DMS 273 treated with DMSO at 0.1 percent for 48 hours (cell line): ENCODE data around the gene DPP6.

Experiments
- DNase-seq: peaks from one replicate; lab custom pipeline; 2025; lab: John Stamatoyannopoulos, UW

DPP6 gene

DNA sequence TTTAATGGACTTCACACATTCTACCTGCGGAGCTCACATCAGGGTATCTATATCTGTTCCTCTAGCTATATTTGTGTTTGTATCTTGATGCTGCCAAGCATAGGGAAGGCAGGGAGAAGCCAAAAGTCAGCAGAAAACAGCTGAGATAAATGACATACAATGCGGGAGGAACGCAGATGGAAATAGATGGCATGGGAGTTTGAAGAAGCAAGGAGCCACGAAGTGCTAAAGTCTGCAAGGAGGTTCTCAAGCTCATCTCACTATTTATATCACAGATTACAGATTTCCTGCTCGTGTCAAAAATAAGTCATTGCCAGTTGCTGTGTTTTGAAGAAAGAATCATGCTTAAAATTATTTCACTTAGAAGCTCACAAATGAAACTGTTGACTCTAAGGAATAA is 180.5 kb downstream of the DPP6 start:
- no peak for DNase-seq

DNA sequence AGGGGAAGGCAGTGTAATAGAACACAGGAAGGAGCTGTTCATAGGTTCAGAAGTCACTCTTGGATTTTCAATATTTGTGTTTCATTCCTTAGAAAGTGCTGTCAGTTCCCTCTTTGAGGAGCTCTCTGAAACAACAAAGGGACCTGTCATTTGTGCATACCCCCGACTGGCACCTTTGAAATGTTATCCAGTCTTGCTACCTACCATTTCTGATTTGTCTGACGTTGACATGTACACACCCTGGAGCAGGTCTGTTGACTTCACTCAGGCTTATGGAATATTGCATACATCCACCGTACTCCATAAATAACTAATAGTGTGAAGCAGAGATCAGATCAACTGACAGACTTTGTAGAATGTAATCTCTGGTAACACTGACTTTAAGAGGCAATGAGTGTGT is 189.8 kb downstream of the DPP6 start:
- no peak for DNase-seq

DNA sequence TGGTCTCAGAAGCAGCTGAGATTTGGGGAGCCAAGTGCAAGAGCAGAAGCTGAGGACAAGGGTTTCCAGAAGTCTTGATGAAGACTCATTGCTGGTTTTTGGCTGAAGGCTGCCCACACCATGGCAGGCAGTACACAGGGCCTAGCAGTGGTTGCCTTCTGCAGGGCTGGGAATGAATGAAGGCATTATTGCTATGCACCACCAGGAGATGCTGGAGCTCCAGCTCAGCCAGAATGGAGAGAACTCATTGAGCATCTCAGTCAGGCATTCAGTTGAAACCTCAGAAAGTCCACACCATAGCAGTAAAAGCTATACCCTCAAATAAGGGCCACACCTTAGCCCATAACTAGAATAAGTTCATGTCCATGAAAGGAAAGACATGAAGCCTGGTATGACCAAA is 190.5 kb downstream of the DPP6 start:
- no peak for DNase-seq

DNA sequence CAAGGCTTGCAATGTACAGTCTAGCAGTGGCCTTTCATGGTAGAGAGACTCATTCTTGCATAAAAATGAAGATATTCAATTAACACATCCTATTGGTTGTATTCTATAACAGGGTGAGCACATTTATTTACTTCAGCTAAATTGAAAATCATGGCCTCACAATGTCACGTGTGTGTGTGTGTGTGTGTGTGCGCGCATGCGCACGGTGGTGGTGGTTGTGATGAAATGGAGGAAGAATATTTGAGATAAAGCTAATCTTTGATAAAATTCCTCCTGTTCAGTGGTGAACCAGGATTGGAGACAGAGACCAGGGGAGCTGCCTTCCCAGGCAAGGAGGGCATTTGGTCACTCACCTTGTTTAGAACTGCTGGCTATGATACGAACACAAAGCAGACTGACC is 199.8 kb downstream of the DPP6 start:
- DNase-seq = no peak

DNA sequence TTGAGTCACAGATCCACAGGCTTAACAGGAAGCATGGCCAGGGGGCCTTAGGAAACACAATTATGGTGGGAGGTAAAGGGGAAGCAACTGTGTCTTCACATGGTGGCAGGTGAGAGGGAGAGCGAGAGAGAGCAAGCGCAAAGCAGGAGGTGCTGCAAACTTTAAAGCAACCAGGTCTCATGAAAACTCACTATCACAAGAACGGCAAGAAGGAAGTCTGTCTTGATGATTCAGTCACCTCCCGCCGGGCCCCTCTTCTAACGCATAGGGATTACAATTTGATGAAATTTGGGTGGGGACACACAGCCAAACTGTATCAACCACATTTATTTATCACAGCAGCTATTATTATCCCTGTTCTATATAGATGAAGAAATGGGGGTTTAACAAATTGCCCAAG is 201.6 kb downstream of the DPP6 start:
- no peak for DNase-seq

DNA sequence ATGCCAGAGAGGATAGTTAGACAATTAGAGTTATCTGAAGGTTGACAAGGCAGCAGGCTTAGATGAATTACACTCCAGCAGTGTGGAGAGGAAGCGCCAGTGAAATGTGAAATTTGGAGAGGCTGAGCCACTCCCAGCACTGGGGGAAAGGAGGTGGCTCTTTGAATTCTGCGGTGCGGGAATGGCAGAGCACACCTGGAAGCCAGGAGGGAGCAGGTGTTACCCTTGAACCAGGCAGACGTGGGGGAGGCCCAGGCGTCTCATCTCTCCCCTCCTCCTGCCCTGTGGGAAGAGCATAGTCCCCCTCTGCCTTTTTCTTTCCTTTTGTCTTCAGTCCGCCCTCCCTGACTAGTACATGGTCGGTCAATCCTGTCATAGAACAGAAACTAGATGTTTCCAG is 203.1 kb downstream of the DPP6 start:
- DNase-seq = no peak

DNA sequence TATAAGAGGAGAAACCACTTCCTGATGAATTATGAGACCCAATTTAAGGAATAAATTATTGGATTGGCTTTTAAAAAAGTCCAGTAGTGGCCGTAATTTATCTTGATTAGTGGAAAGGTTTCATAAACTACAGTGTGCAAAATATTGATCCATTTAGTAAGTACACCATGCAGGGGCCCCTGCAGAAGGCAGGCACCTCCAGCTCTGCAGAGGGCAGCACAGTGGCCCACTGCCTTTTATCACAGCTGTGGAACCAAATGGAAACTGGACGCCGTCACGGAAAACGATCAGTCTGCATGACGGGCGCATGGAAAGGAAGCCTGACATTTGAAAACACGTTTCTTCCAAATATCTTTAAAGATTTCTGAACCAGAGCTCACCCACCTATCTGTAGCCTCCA is 204.0 kb downstream of the DPP6 start:
- no peak for DNase-seq

DNA sequence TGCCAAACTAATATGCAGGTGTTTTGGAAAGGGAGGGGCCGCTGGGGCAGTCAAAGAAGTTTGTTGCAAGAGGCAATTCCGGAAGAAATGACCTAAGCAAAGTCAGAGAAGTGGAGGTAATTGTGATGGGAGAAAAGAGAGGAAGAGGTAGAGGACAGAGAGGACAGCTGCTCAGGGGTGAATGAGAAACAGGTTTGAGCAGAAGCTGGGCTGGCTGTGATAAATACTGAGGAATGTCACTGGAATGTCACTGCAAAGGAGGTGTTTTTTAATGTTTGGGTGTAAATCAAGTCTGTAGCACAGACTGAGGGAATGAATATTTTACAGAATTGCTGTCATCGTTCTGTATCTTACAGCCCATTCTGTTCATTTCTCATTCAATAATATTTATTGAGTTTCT is 207.2 kb downstream of the DPP6 start:
- DNase-seq = no peak

DNA sequence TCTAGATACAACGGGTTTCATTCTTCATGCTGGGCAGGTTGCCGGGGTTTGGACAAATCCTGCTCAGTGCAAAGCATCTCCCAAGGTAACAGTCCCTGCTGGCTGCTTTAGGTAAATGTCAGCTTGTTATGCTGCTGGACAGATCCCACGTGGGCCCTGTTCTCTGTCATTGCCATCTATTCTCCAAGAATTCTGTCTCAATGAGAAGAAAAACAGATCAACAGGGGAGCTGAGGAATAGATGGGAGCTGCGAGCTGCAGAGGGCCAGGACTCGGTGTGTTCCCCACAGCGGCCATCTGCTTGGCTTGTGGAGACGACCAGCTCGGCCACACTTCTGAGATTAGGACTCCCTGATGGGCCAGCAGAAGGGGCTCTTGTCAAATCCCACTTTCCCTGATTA is 235.2 kb downstream of the DPP6 start:
- DNase-seq = no peak

DNA sequence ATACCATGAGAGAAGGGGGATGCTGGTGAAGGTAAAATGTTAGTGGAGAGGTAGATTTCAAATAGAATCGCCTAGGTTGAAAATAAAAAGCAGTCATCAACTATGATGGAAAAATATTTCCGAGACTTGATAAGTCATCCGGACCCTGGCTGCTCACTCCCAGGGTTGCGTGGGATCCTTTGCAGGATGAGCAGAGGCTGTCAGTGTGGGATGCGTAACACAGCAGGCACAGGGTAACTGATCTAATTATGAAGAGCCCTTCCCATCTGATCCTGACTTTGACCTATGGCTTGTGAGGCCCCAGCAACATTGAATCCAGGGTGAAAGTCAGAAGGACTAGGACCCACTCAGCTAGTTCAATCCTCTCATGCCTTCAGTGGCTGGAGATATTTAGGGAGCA is 236.9 kb downstream of the DPP6 start:
- DNase-seq = no peak

DNA sequence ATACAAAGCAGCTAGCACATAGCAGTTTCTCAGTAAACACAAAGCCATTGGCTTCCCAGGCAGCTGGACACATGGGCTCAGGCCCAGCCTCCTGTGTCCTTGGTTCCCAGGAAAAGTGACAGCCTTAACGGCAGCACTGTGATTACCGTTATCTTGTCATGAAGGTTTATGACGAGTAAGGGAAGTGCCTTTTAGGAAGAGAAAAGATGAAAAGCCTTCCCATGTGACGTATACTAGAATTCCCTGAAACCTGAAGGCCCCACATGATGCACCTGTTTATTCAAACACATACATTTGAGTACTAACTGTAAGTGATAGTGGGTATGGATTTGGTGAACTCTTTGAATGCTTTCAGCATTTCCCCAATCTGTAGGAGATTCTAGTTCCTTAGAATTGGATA is 244.2 kb downstream of the DPP6 start:
- no peak for DNase-seq

DNA sequence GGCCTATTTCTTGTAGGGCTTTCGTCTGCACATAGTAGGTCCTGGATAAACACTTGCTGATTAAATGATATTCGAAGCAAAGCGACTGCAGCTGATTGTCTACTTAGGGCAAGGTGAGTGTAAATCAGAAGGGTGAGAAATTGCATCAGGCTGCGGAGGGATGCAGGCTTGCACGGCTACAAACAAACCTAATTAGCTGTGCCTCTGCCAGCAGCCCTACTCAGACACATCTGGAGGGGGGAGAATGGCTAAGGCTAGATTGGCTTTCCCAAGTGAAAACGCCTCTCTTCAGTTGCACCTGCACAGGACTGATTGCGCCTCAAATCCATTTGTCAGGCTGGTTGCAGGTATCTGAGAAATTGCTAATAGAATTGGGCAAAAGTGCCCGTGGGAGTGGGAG is 247.5 kb downstream of the DPP6 start:
- DNase-seq = no peak

DNA sequence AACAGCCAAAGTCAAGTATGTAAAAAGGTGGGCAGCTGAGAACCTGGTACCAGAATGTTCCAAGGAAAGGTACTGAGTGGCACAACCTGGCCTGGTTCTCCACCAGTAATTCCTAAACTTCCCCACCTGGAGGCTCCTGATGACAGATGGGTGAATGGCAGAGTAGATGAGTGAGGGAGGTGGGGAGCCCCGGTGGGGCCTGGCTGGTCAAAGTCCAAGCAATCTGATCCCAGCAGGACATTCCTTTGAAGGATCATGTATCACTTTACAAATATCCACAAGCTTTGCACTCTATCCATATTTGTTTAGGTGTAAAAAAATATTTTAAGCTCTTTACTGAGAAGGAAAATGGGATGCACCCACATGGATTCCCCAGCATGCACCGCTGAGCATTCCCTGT is 250.2 kb downstream of the DPP6 start:
- no peak for DNase-seq

DNA sequence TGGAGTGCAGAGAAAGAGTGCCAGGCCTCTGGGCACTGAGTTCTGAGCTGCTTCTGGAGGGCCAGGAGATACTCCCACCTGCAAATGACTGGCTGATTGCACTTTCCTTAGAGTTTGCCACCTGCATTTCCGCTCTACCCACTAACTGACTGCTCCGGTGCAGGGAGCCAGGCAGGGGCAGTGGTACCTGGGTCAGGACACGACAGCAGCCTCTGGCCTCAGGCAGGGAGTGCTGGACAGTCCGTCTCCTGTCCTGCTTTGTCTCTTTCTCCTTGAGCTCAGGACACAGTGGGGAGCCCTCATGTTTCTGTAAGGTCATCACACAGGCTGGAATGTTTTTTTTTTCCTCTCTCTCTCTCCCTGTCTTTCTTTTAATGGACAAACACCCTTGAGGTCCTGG is 252.0 kb downstream of the DPP6 start:
- no peak for DNase-seq

DNA sequence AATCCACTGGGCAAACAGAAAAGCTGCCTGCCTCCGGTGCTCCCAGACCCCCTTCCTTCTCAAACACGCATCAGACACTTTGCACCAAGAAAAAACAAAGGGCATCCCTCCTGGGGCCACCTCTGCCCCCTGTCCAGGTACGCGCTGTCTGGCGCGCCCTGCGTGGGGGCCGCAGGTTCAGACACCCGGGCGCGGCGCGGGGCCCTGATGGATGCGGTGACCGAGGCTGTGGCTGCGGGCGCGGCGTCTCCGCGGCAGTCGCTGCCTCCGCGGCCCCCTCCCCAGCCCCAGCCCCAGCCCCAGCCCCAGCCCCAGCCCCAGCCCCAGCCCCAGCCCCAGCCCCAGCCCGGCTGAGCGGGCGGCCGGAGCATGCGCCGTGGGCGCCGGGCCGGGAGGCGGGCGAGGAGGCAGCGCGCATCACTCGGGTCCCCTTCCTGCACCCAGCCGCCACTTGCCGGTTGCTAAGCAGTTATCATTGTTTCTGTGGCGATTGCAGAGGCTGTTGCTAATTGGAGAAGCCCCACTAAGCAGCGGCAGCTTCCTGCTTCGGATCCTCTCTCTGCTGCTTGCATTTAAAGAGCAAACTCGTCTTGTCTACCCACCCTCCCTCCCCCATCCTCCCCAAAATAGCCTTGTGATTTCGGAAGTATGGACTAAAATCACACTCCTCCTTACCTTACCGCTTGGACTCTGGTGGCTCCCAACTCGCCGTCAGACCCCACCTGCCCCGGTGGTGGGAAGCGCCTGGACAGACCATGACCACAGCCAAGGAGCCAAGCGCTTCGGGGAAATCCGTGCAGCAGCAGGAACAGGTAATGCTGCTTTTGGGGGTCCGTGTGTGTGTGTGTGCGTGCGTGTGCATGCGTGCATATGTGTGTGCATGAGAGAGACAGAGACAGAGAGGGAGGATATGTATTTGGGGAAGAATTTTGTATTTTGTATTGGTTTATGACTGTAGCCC is 252.8 kb downstream of the DPP6 start:
- no peak for DNase-seq

DNA sequence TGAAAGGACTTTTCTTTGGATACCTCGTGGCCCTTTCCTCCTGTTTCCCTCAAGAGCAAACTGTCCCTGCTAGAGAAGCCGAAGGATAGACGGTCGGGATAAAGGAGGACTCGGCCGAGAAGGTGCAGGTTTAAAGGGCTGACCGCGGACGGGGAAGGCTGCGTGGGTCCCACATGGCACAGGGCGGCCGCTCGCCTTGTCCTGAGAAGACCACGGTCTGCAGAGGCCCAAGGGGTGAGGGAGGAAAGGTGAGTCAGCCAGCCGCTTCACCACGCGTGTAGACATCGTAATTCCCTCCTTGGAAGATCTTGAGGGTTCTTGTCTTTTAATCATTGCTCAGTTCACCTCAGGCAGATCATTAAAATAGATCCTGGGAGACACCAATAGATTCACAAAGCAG is 253.8 kb downstream of the DPP6 start:
- no peak for DNase-seq

DNA sequence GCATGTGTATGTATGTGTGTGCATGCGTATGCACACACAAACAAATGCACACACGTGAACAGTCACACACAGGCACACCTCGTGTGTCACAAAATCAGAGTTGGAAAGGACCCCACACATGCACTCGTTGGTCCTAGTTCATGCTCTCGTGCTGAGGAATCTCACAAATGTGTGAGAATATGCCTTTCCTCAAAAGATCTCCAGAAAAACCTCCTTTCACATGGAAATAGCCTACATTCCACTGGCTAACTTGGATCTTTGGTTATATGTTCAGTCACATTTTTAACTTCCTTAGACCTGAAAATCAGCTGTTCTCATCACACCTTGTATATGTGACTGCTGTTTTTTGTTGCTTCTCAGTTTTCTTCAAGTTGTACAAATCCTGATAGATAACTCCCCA is 256.7 kb downstream of the DPP6 start:
- no peak for DNase-seq

DNA sequence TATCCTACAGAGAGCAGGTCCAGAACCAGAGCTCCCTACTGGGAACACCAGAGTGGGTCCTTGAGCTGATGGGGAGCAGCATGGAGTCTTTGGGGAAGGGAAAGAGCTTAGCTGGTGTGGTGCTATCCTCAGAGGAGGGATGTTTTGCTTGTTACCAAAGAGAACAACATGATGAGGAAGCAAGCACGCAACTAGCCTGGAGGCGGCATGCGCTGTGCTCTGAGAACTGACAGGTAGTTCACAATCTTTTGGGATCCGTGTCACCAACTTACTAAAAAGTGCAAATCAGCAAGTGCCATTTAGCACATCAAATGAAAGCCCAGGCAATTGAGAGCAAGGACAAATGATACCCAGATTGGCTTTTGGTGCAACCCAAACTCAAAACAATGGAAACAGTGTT is 257.9 kb downstream of the DPP6 start:
- DNase-seq = no peak

DNA sequence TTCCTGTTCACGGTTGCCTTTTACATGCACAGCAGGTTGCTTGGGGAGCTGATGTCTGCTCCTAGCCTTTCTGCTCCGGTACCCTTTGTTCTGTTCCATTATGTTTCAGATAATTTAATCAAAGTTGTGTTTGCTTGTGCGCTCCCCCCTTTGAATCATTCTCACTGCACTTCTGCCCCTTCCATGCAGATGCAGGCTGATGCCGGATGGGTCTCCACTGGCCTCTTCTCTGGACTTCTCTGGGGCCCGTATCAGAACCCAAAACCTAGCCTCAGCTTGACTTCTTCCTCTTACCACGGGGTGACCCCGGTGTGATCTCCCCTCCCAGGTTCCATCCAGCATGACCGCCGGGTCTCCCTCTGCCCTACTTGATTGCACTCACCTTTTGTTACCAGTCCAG is 272.0 kb downstream of the DPP6 start:
- no peak for DNase-seq

DNA sequence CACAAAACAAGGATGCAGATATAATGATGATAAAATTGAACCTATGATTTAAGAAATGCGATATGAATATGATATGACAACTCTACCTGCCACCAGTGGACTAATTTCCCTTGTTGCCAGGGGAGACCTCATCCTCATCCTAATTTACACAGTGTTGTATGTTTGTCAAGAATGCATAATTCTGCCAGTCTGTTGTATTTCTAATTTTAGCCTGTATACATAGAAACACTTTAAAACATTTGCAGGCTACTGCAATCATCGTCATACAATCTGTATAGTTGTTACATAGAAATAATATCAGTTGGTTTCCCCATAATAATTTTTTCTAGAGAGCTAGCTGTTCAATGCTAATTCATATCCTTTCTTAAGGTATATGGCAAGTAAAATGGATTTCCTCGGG is 274.2 kb downstream of the DPP6 start:
- no peak for DNase-seq

DNA sequence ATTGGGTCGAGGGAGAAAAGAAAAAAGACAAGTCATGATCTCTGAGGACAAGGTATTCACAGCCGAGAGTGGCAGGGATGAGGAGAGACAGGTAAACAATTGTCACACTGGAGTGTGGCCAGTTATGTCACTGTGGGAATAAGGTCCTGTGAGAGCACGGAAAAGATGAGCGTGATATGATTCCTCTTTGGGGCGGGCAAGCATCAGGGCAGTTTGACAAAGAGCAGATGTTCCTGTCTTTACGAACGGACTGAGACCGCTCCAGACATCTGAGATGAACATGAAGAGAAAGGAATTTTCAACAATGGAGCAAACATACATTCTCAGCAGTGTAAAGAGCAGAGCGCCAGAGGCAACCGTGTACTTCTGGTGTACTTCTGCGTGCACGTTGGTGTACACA is 278.1 kb downstream of the DPP6 start:
- no peak for DNase-seq

DNA sequence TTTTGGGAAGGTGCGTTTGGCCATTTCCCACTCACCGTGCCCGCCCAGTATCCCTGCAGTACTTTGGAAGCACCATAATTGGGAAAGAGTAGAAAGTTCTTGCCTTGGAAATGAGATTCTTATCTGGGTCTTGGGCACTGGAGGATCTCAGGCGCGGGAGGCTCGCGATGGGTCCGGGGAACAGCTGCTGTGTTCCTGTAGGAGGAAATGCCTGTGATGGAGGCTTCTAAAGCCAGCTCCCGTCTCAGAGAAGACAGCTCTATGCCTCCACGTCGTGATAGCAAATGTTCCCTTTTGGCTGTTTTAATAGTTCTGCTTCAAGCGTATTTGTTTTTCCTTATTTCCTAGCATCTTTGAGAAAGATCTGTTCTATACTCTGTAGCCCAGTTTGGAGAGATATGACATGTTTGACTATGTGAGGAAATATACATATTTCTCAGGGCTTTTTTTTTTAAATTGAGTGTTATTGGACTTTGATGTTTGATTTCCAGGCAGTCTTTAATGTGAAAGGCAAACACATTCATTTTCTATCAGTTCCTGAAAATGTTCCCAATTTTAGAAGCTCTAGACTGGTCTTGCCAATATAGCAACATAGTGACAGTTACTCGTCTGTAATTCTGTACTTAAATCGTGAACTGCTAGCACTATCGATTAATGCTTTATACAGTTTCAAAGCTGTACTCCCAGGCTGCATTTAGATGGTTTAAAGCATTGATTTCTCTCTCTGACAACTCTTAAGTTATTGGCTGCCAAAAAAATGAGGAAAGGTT is 280.8 kb downstream of the DPP6 start:
- no peak for DNase-seq

DNA sequence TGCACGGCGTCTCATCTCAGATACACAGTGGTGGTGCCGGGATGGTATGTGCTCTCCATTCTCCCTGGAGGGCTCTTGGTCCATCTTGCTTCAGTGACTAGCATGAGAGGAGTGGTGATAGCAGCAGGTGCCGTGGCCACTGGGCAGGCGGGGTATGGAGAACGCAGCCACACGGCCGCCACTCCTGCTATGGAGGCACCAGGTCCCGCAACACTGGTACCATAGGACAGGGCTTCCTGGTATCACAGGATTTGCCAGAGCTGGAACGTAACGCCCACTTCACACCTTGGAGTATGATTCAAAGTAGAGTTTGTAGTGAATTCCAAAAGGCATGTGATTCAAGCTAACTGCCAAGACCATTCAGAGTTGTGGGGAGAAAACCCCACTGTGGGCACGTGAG is 284.1 kb downstream of the DPP6 start:
- DNase-seq = no peak
